OCI-LY7 (cell line): ENCODE data around the gene KRT80. TPM values are rescaled to one million over a fixed set of nuclear protein-coding genes. Genes with fewer than 3 reads are reported as not detected.

Experiments used
- BruUV-seq: library from RNA; stranded (reverse); fragments of 400-500 nt; replicated peaks from 2 replicates; lab custom pipeline; 2021; lab: Mats Ljungman, UMichigan
- CTCF ChIA-PET: fragments of 300-600 bp; sonication (Branson Sonifier 250); formaldehyde crosslinking; loops from one replicate; lab custom pipeline; 2022; ENCODE audit warnings: antibody characterized with exemption; ENCODE audit not compliant: unreplicated experiment; lab: Charles Lee
- POLR2A ChIA-PET: fragments of 300-600 bp; sonication (Branson Sonifier 250); formaldehyde crosslinking; loops from one replicate; lab custom pipeline; 2022; ENCODE audit warnings: antibody characterized with exemption; lab: Charles Lee
- DNase-seq: peaks from one replicate; pipeline ENCODE4 v3.0.0-alpha.2; 2015; ENCODE audit warnings: low spot score
- H2AFZ ChIP-seq: fragments of 200-600 bp; sonication (generic), shearing (Covaris generic); 2 replicates; pipeline ENCODE4 v1.6.1; 2014; ENCODE audit warnings: mild to moderate bottlenecking, antibody characterized with exemption, low read length, moderate library complexity
- H3K27ac ChIP-seq: fragments of 200-600 bp; sonication (generic); 2 replicates; pipeline ENCODE4 v1.5.1; 2014; ENCODE audit warnings: mixed run types, low read depth, mild to moderate bottlenecking, moderate library complexity, low read length, inconsistent platforms; ENCODE audit not compliant: poor library complexity, severe bottlenecking
- H3K36me3 ChIP-seq: fragments of 200-600 bp; sonication (generic); 2 replicates; pipeline ENCODE4 v1.6.1; 2014; ENCODE audit warnings: mild to moderate bottlenecking, antibody characterized with exemption, low read length, moderate library complexity, mixed read lengths; ENCODE audit not compliant: insufficient read depth
- H3K4me1 ChIP-seq: fragments of 200-600 bp; sonication (generic); 2 replicates; pipeline ENCODE4 v1.5.1; 2014; ENCODE audit warnings: mild to moderate bottlenecking, low read length; ENCODE audit not compliant: insufficient read depth, poor library complexity, severe bottlenecking
- H3K4me2 ChIP-seq: fragments of 200-600 bp; sonication (generic); 2 replicates; pipeline ENCODE4 v1.6.1; 2014; ENCODE audit warnings: mild to moderate bottlenecking, low read length
- H3K4me3 ChIP-seq: fragments of 200-600 bp; sonication (generic); 2 replicates; pipeline ENCODE4 v1.5.1; 2014; ENCODE audit warnings: mild to moderate bottlenecking, low read depth, low read length; ENCODE audit not compliant: poor library complexity, severe bottlenecking
- H3K79me2 ChIP-seq: fragments of 200-600 bp; sonication (generic); 2 replicates; pipeline ENCODE4 v1.6.1; 2016; ENCODE audit warnings: low read depth, mild to moderate bottlenecking, low read length, moderate library complexity, mixed read lengths; ENCODE audit not compliant: insufficient read depth
- H3K9me2 ChIP-seq: fragments of 200-600 bp; sonication (generic); 2 replicates; pipeline ENCODE4 v1.6.1; 2016; ENCODE audit warnings: mild to moderate bottlenecking, low read length, mixed read lengths; ENCODE audit not compliant: insufficient read depth
- H3K9me3 ChIP-seq: fragments of 200-600 bp; sonication (generic); 2 replicates; pipeline ENCODE4 v1.6.1; 2014; ENCODE audit warnings: mild to moderate bottlenecking, mixed run types, low read length, mixed read lengths
- H4K20me1 ChIP-seq: fragments of 200-600 bp; sonication (generic); 2 replicates; pipeline ENCODE4 v1.6.1; 2014; ENCODE audit warnings: mild to moderate bottlenecking, antibody characterized with exemption, low read length, moderate library complexity, mixed read lengths; ENCODE audit not compliant: insufficient read depth
- EZH2phosphoT487 ChIP-seq: fragments of 200-600 bp; sonication (generic); IDR thresholded peaks from 2 replicates; pipeline ENCODE4 v1.6.1; 2018; ENCODE audit warnings: low read depth, borderline replicate concordance, mild to moderate bottlenecking, mixed run types, antibody characterized with exemption, low read length, moderate library complexity, mixed read lengths
- intact Hi-C: fragments of 100-400 bp; cut with micrococcal nuclease; formaldehyde crosslinking; loops from one replicate; pipeline ENCODE4 v1.10.0; 2022; ENCODE audit not compliant: unreplicated experiment
- total RNA-seq, 2 experiments: library from RNA; depleted of rRNA in 1 of 2; stranded (reverse); fragments of >200 nt in 1 of 2; shearing (Covaris generic) in 1 of 2; gene quantifications; 2 replicates each; pipeline ENCODE4 v1.2.3, GENCODE V29; 2014 to 2022
- TF ChIP-seq, protein P1 (sequence below): fragments of 200-600 bp; sonication (generic); conservative IDR thresholded peaks from 2 replicates; pipeline ENCODE4 v1.5.1; 2014; ENCODE audit warnings: mild to moderate bottlenecking, antibody characterized with exemption, low read length, moderate library complexity, mixed read lengths

Gene KRT80
- total RNA-seq, 2 experiments from 2014 or later: not detected

- POLR2A ChIA-PET: interaction anchor here (0.7 kb wide), 1 partner anchor 21 kb away, joined by 3 read pairs; no protein-coding TSS in a partner anchor
- H3K4me3 ChIP-seq: no peak overlapping the region
Measured at GRCh38 chr12:52225752-52226151, 33.9 kb upstream of the KRT80 start.

GRCh38 chr12:52224151-52224550 lies 32.3 kb upstream of the KRT80 start:
- H3K36me3 ChIP-seq: no peaks in the 10 kb centered on the region
- POLR2A ChIA-PET: interaction anchor here (0.6 kb wide), 1 partner anchor 1661 kb away, joined by 3 read pairs; no protein-coding TSS in a partner anchor
- H3K4me1 ChIP-seq: no peaks in the 10 kb centered on the region
- no peaks in the 10 kb centered on the region for H3K9me2 ChIP-seq
- intact Hi-C loops: no loop called here
- H3K79me2 ChIP-seq: no peaks in the 10 kb centered on the region
- no peak for DNase-seq
- BruUV-seq: no TSS peak
- no peaks in the 10 kb centered on the region for H3K9me3 ChIP-seq
- no peaks in the 10 kb centered on the region for H4K20me1 ChIP-seq
- no peak overlapping the region for H3K4me3 ChIP-seq
- no peak for TF ChIP-seq EZH2phosphoT487
- TF ChIP-seq, protein P1, sequence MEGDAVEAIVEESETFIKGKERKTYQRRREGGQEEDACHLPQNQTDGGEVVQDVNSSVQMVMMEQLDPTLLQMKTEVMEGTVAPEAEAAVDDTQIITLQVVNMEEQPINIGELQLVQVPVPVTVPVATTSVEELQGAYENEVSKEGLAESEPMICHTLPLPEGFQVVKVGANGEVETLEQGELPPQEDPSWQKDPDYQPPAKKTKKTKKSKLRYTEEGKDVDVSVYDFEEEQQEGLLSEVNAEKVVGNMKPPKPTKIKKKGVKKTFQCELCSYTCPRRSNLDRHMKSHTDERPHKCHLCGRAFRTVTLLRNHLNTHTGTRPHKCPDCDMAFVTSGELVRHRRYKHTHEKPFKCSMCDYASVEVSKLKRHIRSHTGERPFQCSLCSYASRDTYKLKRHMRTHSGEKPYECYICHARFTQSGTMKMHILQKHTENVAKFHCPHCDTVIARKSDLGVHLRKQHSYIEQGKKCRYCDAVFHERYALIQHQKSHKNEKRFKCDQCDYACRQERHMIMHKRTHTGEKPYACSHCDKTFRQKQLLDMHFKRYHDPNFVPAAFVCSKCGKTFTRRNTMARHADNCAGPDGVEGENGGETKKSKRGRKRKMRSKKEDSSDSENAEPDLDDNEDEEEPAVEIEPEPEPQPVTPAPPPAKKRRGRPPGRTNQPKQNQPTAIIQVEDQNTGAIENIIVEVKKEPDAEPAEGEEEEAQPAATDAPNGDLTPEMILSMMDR: no peak
- H3K4me2 ChIP-seq: no peak overlapping the region
- H2AFZ ChIP-seq: no peak overlapping the region
- CTCF ChIA-PET: interaction anchor here (0.6 kb wide), 1 partner anchor 9 kb away, joined by 3 read pairs; no protein-coding TSS in a partner anchor
- H3K27ac ChIP-seq: no peak overlapping the region

More at GRCh38 chr12:52225752-52226151, 33.9 kb upstream of the KRT80 start:
- H4K20me1 ChIP-seq: no peaks in the 10 kb centered on the region
- intact Hi-C loops: no loop called here
- no peaks in the 10 kb centered on the region for H3K4me1 ChIP-seq
- no peaks in the 10 kb centered on the region for H3K9me3 ChIP-seq
- TF ChIP-seq, protein P1: no peak
- TF ChIP-seq EZH2phosphoT487: no peak
- CTCF ChIA-PET: interaction anchor here (0.8 to 1.1 kb wide), 2 partner anchors 69 to 93 kb away, joined by 3 read pairs; no protein-coding TSS in a partner anchor
- H2AFZ ChIP-seq: no peak overlapping the region
- BruUV-seq: no TSS peak
- H3K27ac ChIP-seq: no peak overlapping the region
- DNase-seq: no peak
- no peaks in the 10 kb centered on the region for H3K9me2 ChIP-seq
- no peaks in the 10 kb centered on the region for H3K36me3 ChIP-seq
- no peak overlapping the region for H3K4me2 ChIP-seq
- no peaks in the 10 kb centered on the region for H3K79me2 ChIP-seq

- Histone ChIP-seq H2AFZ (no peak overlapping the region), H4K20me1 (no peaks in the 10 kb centered on the region), H3K9me3 (no peaks in the 10 kb centered on the region), H3K9me2 (no peaks in the 10 kb centered on the region), H3K79me2 (no peaks in the 10 kb centered on the region), H3K36me3 (no peaks in the 10 kb centered on the region), H3K4me3 (no peak overlapping the region), H3K27ac (no peak overlapping the region), H3K4me1 (no peaks in the 10 kb centered on the region), H3K4me2 (no peak overlapping the region)
- ChIA-PET CTCF (no interaction called here), POLR2A (interaction anchor here (0.6 to 0.7 kb wide), 2 partner anchors 242 to 1661 kb away, joined by 3 to 5 read pairs; no protein-coding TSS in a partner anchor)
- BruUV-seq: no TSS peak
- no peak for DNase-seq
- TF ChIP-seq, protein P1: no peak
- TF ChIP-seq EZH2phosphoT487: no peak
- intact Hi-C loops: no loop called here
Measured at GRCh38 chr12:52223406-52224039, 31.7 kb upstream of the KRT80 start.
